H1 (cell line): ENCODE results near the gene LGALS8. TPM values are rescaled to one million over a fixed set of nuclear protein-coding genes. Genes with fewer than 3 reads are reported as not detected.

Source experiments
- CTCF ChIA-PET: fragments of 300-600 bp; sonication (Branson Sonifier 250); formaldehyde crosslinking; loops from one replicate; lab custom pipeline; 2021; ENCODE audit not compliant: partially characterized antibody; lab: Charles Lee
- POLR2A ChIA-PET: fragments of 300-600 bp; sonication (Branson Sonifier 250); formaldehyde crosslinking; loops from one replicate; lab custom pipeline; 2021; ENCODE audit warnings: inconsistent platforms; ENCODE audit not compliant: partially characterized antibody; lab: Charles Lee
- DNase-seq, 2 experiments: peaks; one replicate each; pipeline versions ENCODE4 v3.0.0 to v3.0.0-alpha.2; 2010 to 2022; ENCODE audit warnings: low spot score in 2 of 2, low read depth in 1 of 2, mixed read lengths in 1 of 2
- FAIRE-seq: peaks from 2 replicates; lab custom pipeline; 2011; peaks lifted over from hg19 to GRCh38; lab: Jason Lieb, UNC
- H2AFZ ChIP-seq: 2 replicates; pipeline ENCODE4 v1.8.1; 2012; ENCODE audit warnings: low read length, inconsistent platforms
- H2AK5ac ChIP-seq: 2 replicates; pipeline ENCODE4 v1.6.1; 2013; ENCODE audit warnings: low read depth, low read length
- H2BK120ac ChIP-seq: replicated peaks from 2 replicates; pipeline ENCODE3; 2013; ENCODE audit warnings: low read depth, low read length, inconsistent platforms
- H2BK12ac ChIP-seq: 2 replicates; pipeline ENCODE4 v1.6.1; 2013; ENCODE audit warnings: low read depth, low read length
- H2BK15ac ChIP-seq: 2 replicates; pipeline ENCODE4 v1.6.1; 2013; ENCODE audit warnings: low read length
- H2BK20ac ChIP-seq: 2 replicates; pipeline ENCODE4 v1.6.1; 2013; ENCODE audit warnings: low read length
- H2BK5ac ChIP-seq: 2 replicates; pipeline ENCODE4 v1.6.1; 2013; ENCODE audit warnings: low read depth, low read length
- H3K14ac ChIP-seq: 2 replicates; pipeline ENCODE4 v1.6.1; 2013; ENCODE audit warnings: inconsistent platforms; ENCODE audit not compliant: insufficient read length
- H3K18ac ChIP-seq: 2 replicates; pipeline ENCODE4 v1.6.1; 2013; ENCODE audit warnings: low read length; ENCODE audit errors: extremely low read depth
- H3K23ac ChIP-seq: 2 replicates; pipeline ENCODE4 v1.6.1; 2013; ENCODE audit warnings: inconsistent platforms; ENCODE audit not compliant: insufficient read length
- H3K23me2 ChIP-seq: 2 replicates; pipeline ENCODE4 v1.6.1; 2013; ENCODE audit warnings: low read depth, low read length
- H3K27ac ChIP-seq: 2 replicates; pipeline ENCODE4 v1.6.1; 2011; ENCODE audit warnings: low read depth, low read length, inconsistent platforms
- H3K27me3 ChIP-seq, 4 experiments: replicated peaks in 1 of 4; 1 replicate in 1 of 4; 2 replicates in 3 of 4; pipeline versions ENCODE4 v1.6.1 to v1.8.1; 2011 to 2013; ENCODE audit warnings: low read length in 3 of 4, mild to moderate bottlenecking in 3 of 4, inconsistent platforms in 2 of 4, mixed read lengths in 2 of 4, moderate library complexity in 1 of 4; ENCODE audit not compliant: control insufficient read depth in 3 of 4, insufficient read depth in 3 of 4; ENCODE audit errors: extremely low read depth in 1 of 4
- H3K36me3 ChIP-seq, 4 experiments: 2 replicates each; pipeline versions ENCODE4 v1.6.1 to v1.8.1; 2011 to 2013; ENCODE audit warnings: mild to moderate bottlenecking in 4 of 4, low read length in 3 of 4, moderate library complexity in 2 of 4, control low read depth in 1 of 4, inconsistent platforms in 1 of 4; ENCODE audit not compliant: insufficient read depth in 4 of 4, control insufficient read depth in 2 of 4
- H3K4ac ChIP-seq: replicated peaks from 2 replicates; pipeline ENCODE3; 2013; ENCODE audit warnings: low read length, low read depth, mixed read lengths, inconsistent platforms; ENCODE audit not compliant: insufficient read length
- H3K4me1 ChIP-seq, 4 experiments: replicated peaks in 1 of 4; 1 replicate in 1 of 4; 2 replicates in 3 of 4; pipeline versions ENCODE4 v1.6.1 to v1.8.1; 2011 to 2013; ENCODE audit warnings: low read length in 3 of 4, inconsistent platforms in 2 of 4, mixed read lengths in 1 of 4; ENCODE audit not compliant: insufficient read depth in 4 of 4, control insufficient read depth in 3 of 4
- H3K4me2 ChIP-seq, 2 experiments: 2 replicates each; pipeline versions ENCODE4 v1.6.1 to v1.8.1; 2011 to 2013; ENCODE audit warnings: low read depth in 2 of 2, low read length in 2 of 2, control low read depth in 1 of 2, inconsistent platforms in 1 of 2, mild to moderate bottlenecking in 1 of 2; ENCODE audit not compliant: insufficient read depth in 1 of 2
- H3K4me3 ChIP-seq, 4 experiments: fragments of 200-600, 300-600 bp in 1 of 4; sonication (generic), shearing (Covaris generic), sonication (Bioruptor Twin) in 1 of 4; 2 replicates each; pipeline versions ENCODE4 v1.5.1 to v1.8.1; 2011 to 2016; ENCODE audit warnings: low read length in 4 of 4, low read depth in 3 of 4, control low read depth in 2 of 4, inconsistent platforms in 2 of 4, mild to moderate bottlenecking in 2 of 4, mixed read lengths in 1 of 4, moderate library complexity in 1 of 4; ENCODE audit not compliant: insufficient read depth in 2 of 4; ENCODE audit errors: extremely low read depth in 1 of 4
- H3K56ac ChIP-seq: replicated peaks from 2 replicates; pipeline ENCODE3; 2013; ENCODE audit warnings: low read depth, mild to moderate bottlenecking, mixed read lengths, low read length, inconsistent platforms; ENCODE audit not compliant: insufficient read length
- H3K79me1 ChIP-seq: 2 replicates; pipeline ENCODE4 v1.6.1; 2013; ENCODE audit warnings: low read depth, low read length, control low read depth
- H3K79me2 ChIP-seq, 2 experiments: 2 replicates each; pipeline versions ENCODE4 v1.6.1 to v1.8.1; 2012 to 2013; ENCODE audit warnings: low read length in 2 of 2, mild to moderate bottlenecking in 2 of 2, inconsistent platforms in 1 of 2; ENCODE audit not compliant: insufficient read depth in 2 of 2, control insufficient read depth in 1 of 2
- H3K9ac ChIP-seq, 4 experiments: replicated peaks in 1 of 4; 1 replicate in 1 of 4; 2 replicates in 3 of 4; pipeline versions ENCODE4 v1.6.1 to v1.8.1; 2011 to 2013; ENCODE audit warnings: low read depth in 3 of 4, low read length in 3 of 4, control low read depth in 2 of 4, mild to moderate bottlenecking in 2 of 4, moderate library complexity in 2 of 4, inconsistent platforms in 1 of 4; ENCODE audit errors: extremely low read depth in 1 of 4
- H3K9me3 ChIP-seq, 2 experiments: 2 replicates each; pipeline versions ENCODE4 v1.6.1 to v1.8.1; 2012 to 2013; ENCODE audit warnings: mild to moderate bottlenecking in 2 of 2, moderate library complexity in 2 of 2, control low read depth in 1 of 2, inconsistent platforms in 1 of 2, low read depth in 1 of 2, low read length in 1 of 2, mixed read lengths in 1 of 2; ENCODE audit not compliant: insufficient read depth in 2 of 2
- H4K20me1 ChIP-seq, 2 experiments: replicated peaks in 1 of 2; 2 replicates each; pipeline versions ENCODE3 to v1.8.1; 2011 to 2013; ENCODE audit warnings: inconsistent platforms in 2 of 2, low read length in 2 of 2, mild to moderate bottlenecking in 1 of 2; ENCODE audit not compliant: insufficient read depth in 2 of 2, control insufficient read depth in 1 of 2
- H4K5ac ChIP-seq: 2 replicates; pipeline ENCODE4 v1.6.1; 2013; ENCODE audit warnings: low read length, low read depth, mixed read lengths, inconsistent platforms; ENCODE audit not compliant: insufficient read length
- H4K8ac ChIP-seq: 2 replicates; pipeline ENCODE4 v1.8.0; 2013; ENCODE audit warnings: mild to moderate bottlenecking, moderate library complexity, low read length, inconsistent platforms; ENCODE audit not compliant: insufficient read depth; ENCODE audit errors: extremely low read depth
- H4K91ac ChIP-seq: replicated peaks from 2 replicates; pipeline ENCODE3; 2013; ENCODE audit warnings: low read length, mixed read lengths, inconsistent platforms; ENCODE audit not compliant: insufficient read length
- CBX5 ChIP-seq: fragments of 300-800, 300-1000 bp; sonication (generic); IDR thresholded peaks from 2 replicates; pipeline ENCODE4 v1.7.1; 2016; ENCODE audit warnings: antibody characterized with exemption, low read length, low read depth
- GABPA ChIP-seq: IDR thresholded peaks from 2 replicates; pipeline ENCODE4 v1.6.1; 2011; ENCODE audit warnings: mild to moderate bottlenecking, low read length, moderate library complexity, borderline replicate concordance; ENCODE audit not compliant: insufficient read depth
- HDAC6 ChIP-seq: IDR thresholded peaks from one replicate; pipeline ENCODE4 v1.7.1; 2012; ENCODE audit warnings: low read depth, mild to moderate bottlenecking, inconsistent platforms, low read length, moderate library complexity
- KDM4A ChIP-seq: IDR thresholded peaks from one replicate; pipeline ENCODE4 v1.7.1; 2012; ENCODE audit warnings: low read depth, mild to moderate bottlenecking, moderate library complexity, low read length, inconsistent platforms; ENCODE audit not compliant: severe bottlenecking
- PHF8 ChIP-seq: fragments of 200-600 bp; sonication (generic); conservative IDR thresholded peaks from 2 replicates; pipeline ENCODE4 v1.7.1; 2012; ENCODE audit warnings: low read depth, mild to moderate bottlenecking, inconsistent platforms, low read length, moderate library complexity
- POLR2A ChIP-seq, 2 experiments: IDR thresholded peaks; 1 replicate in 1 of 2; 2 replicates in 1 of 2; pipeline ENCODE4 v1.6.1; 2011; ENCODE audit warnings: low read depth in 2 of 2, low read length in 2 of 2, mild to moderate bottlenecking in 2 of 2; ENCODE audit errors: control extremely low read depth in 1 of 2
- RXRA ChIP-seq: IDR thresholded peaks from 2 replicates; pipeline ENCODE4 v1.6.1; 2011; ENCODE audit warnings: low read depth, mild to moderate bottlenecking, low read length, moderate library complexity; ENCODE audit not compliant: insufficient read depth
- SP4 ChIP-seq: IDR thresholded peaks from 2 replicates; pipeline ENCODE4 v1.6.1; 2012; ENCODE audit warnings: low read length, inconsistent platforms
- TAF1 ChIP-seq: IDR thresholded peaks from 2 replicates; pipeline ENCODE4 v1.6.1; 2011; ENCODE audit warnings: mild to moderate bottlenecking, low read depth, low read length
- TAF7 ChIP-seq: optimal IDR thresholded peaks from 2 replicates; pipeline ENCODE3; 2011; ENCODE audit warnings: low read depth, mild to moderate bottlenecking, inconsistent platforms, low read length, moderate library complexity, borderline replicate concordance
- TEAD4 ChIP-seq: IDR thresholded peaks from 2 replicates; pipeline ENCODE4 v1.6.1; 2012; ENCODE audit warnings: low read depth, low read length, inconsistent platforms, mixed read lengths
- WGBS, 2 experiments: shearing (Covaris generic) in 1 of 2; methylation state at CpG; one replicate each; pipeline versions ENCODE4 v1.1.6 to v1.1.7; 2013 to 2015; ENCODE audit warnings: low lambda C conversion rate in 2 of 2, mixed read lengths in 2 of 2, inconsistent platforms in 1 of 2, low coverage in 1 of 2, missing lambda C conversion rate in 1 of 2; ENCODE audit not compliant: insufficient replicate concordance in 2 of 2, insufficient coverage in 1 of 2, insufficient read length in 1 of 2; ENCODE audit errors: extremely low coverage in 1 of 2, missing lambda C conversion rate in 1 of 2; 5-methylcytosine and 5-hydroxymethylcytosine counted together
- polyA plus RNA-seq, 7 experiments: library from polyadenylated mRNA; depleted of rRNA in 3 of 7; stranded (reverse) in 5 of 7; unstranded in 2 of 7; fragments of >200 nt in 5 of 7; fragments of 200-250 nt in 2 of 7; gene quantifications; 1 replicate in 5 of 7; 2 replicates in 1 of 7; 4 replicates in 1 of 7; pipeline versions ENCODE4 v1.2.1 to v1.2.3, GENCODE V29; 2011 to 2013; ENCODE audit warnings: missing spikeins in 2 of 7, mixed read lengths in 2 of 7
- total RNA-seq: library from RNA; stranded (reverse); fragmentation: NEBNext Ultra II Directional; extraction: Animal tissue kit (Norgen Biotek cat#: 25700); gene quantifications from 2 replicates; pipeline ENCODE4 v1.2.1, GENCODE V29; 2021
- TF ChIP-seq, protein P1 (sequence below): IDR thresholded peaks from 2 replicates; pipeline ENCODE4 v1.6.1; 2012; ENCODE audit warnings: inconsistent platforms

LGALS8 gene
- total and polyA plus RNA-seq, 2 of the 8 experiments (the other 6 are each of a cell fraction or from before 2014, with no cell fraction given), result 7.2 to 11.6 TPM

- H4K91ac ChIP-seq, result no peak overlapping the region
- FAIRE-seq, result no peak
- WGBS, 2 experiments, result 90% methylated on average over 5 of the region's 5 CpGs; no CpG with 5 or more reads in 1 of the 2 experiments
- TF ChIP-seq PHF8 (no peak), TEAD4 (no peak), GABPA (no peak), CBX5 (no peak), SP4 (no peak), HDAC6 (no peak), KDM4A (no peak), TAF7 (no peak), RXRA (no peak), TAF1 (no peak), POLR2A (IDR thresholded peaks at IDR 0.05; ENCODE audit: control extremely low read depth in 1 of 2, low read depth in 2 of 2, low read length in 2 of 2) (no peak)
- TF ChIP-seq, protein P1, sequence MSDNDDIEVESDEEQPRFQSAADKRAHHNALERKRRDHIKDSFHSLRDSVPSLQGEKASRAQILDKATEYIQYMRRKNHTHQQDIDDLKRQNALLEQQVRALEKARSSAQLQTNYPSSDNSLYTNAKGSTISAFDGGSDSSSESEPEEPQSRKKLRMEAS, result no peak
Observed at GRCh38 chr1:236565530-236565929, 41.7 kb downstream of the LGALS8 start.

More at GRCh38 chr1:236565530-236565929, 41.7 kb downstream of the LGALS8 start:
- peaks cover 17 to 83% (median 50%) of the 10 kb centered on the region in 4 experiments for H3K36me3 ChIP-seq
- no peak overlapping the region for H2BK20ac ChIP-seq
- no peak overlapping the region for H2AFZ ChIP-seq
- no peak overlapping the region for H2BK12ac ChIP-seq
- H4K20me1 ChIP-seq, result peaks cover 0 to 2% of the 10 kb centered on the region in 2 experiments
- H2BK15ac ChIP-seq, result no peak overlapping the region
- H3K9me3 ChIP-seq, result no peaks in the 10 kb centered on the region
- no peaks in the 10 kb centered on the region for H3K79me2 ChIP-seq
- no peak overlapping the region for H3K23ac ChIP-seq
- H3K4me3 ChIP-seq, result no peak overlapping the region
- DNase-seq, result no peak
- CTCF ChIA-PET, result interaction anchor here (0.7 to 1.4 kb wide), 3 partner anchors 10 to 461 kb away, joined by 3 read pairs; no protein-coding TSS in a partner anchor
- no peak overlapping the region for H2BK5ac ChIP-seq
- no peak overlapping the region for H2AK5ac ChIP-seq
- H3K56ac ChIP-seq, result no peak overlapping the region
- no peaks in the 10 kb centered on the region for H3K79me1 ChIP-seq
- no peak overlapping the region for H3K14ac ChIP-seq
- H3K4me2 ChIP-seq, result no peak overlapping the region
- no peak overlapping the region for H3K9ac ChIP-seq
- H3K18ac ChIP-seq, result no peak overlapping the region
- H3K23me2 ChIP-seq, result no peaks in the 10 kb centered on the region
- H3K4me1 ChIP-seq, result no peaks in the 10 kb centered on the region
- H3K27ac ChIP-seq, result no peak overlapping the region
- no peak overlapping the region for H3K4ac ChIP-seq
- no peak overlapping the region for H4K5ac ChIP-seq
- POLR2A ChIA-PET, result interaction anchor here (1.0 to 1.7 kb wide), 3 partner anchors 9 to 19 kb away, joined by 3 to 4 read pairs (median 3); no protein-coding TSS in a partner anchor
- H3K27me3 ChIP-seq, result no peaks in the 10 kb centered on the region
- no peak overlapping the region; the same call in 1 of the 2 replicates for H4K8ac ChIP-seq
- no peak overlapping the region for H2BK120ac ChIP-seq
